Dedifferentiated amniotic fluid mesenchymal stem cell (primary cell): ENCODE data around the gene WNT3.
A peak's percentile ranks its signal among the peaks of the same experiment; 100 is the strongest.
"Not testable (repeated sequence)": the region's sequence is repeated elsewhere in the genome, so short reads cannot be mapped to it uniquely, and the experiment has no call there.

Experiments used
- DNase-seq: peaks from one replicate; pipeline ENCODE4 v3.0.0-alpha.2; 2016; ENCODE audit errors: extremely low spot score

Gene WNT3

GRCh38 chr17:46765453-46765852 lies 53.0 kb downstream of the WNT3 start:
- no peak for DNase-seq

- no peak for DNase-seq
These were observed 53.6 kb downstream of the WNT3 start for GRCh38 chr17:46764709-46765401.

GRCh38 chr17:46764000-46764708 lies 54.3 kb downstream of the WNT3 start:
- no peak for DNase-seq

GRCh38 chr17:46763416-46763815 lies 55.1 kb downstream of the WNT3 start:
- DNase-seq: no peak

- no peak for DNase-seq
These were observed 59.4 kb downstream of the WNT3 start for GRCh38 chr17:46759141-46759540.

- DNase-seq: no peak
These were observed 59.9 kb downstream of the WNT3 start for GRCh38 chr17:46758614-46759013.

- DNase-seq: not testable (repeated sequence)
These were observed 60.9 kb downstream of the WNT3 start for GRCh38 chr17:46757588-46757987.

GRCh38 chr17:46756861-46757260 lies 61.6 kb downstream of the WNT3 start:
- DNase-seq: no peak

GRCh38 chr17:46756081-46756735 lies 62.3 kb downstream of the WNT3 start:
- no peak for DNase-seq

- no peak for DNase-seq
These were observed 64.7 kb downstream of the WNT3 start for GRCh38 chr17:46753776-46754175.

GRCh38 chr17:46751425-46751824 lies 67.1 kb downstream of the WNT3 start:
- no peak for DNase-seq

GRCh38 chr17:46745376-46745775 lies 73.1 kb downstream of the WNT3 start:
- no peak for DNase-seq

GRCh38 chr17:46744441-46744840 lies 74.1 kb downstream of the WNT3 start:
- DNase-seq: no peak

GRCh38 chr17:46742565-46743270 lies 75.8 kb downstream of the WNT3 start:
- DNase-seq: peak; percentile 56

GRCh38 chr17:46741122-46741730 lies 77.3 kb downstream of the WNT3 start:
- no peak for DNase-seq

GRCh38 chr17:46739982-46740381 lies 78.5 kb downstream of the WNT3 start:
- DNase-seq: peak; percentile 41

GRCh38 chr17:46738544-46738943 lies 79.9 kb downstream of the WNT3 start:
- no peak for DNase-seq

- no peak for DNase-seq
These were observed 81.2 kb downstream of the WNT3 start for GRCh38 chr17:46737326-46737725.

GRCh38 chr17:46736100-46736499 lies 82.4 kb downstream of the WNT3 start:
- no peak for DNase-seq

- no peak for DNase-seq
These were observed 84.5 kb downstream of the WNT3 start for GRCh38 chr17:46733837-46734475.

GRCh38 chr17:46732754-46733398 lies 85.6 kb downstream of the WNT3 start:
- DNase-seq: no peak
